ENCODE results near the gene TRIM3.

TRIM3 gene

GRCh38 chr11:6480299-6480914 lies 6.7 kb upstream of the TRIM3 start:
- no peak for DNase-seq

DNA sequence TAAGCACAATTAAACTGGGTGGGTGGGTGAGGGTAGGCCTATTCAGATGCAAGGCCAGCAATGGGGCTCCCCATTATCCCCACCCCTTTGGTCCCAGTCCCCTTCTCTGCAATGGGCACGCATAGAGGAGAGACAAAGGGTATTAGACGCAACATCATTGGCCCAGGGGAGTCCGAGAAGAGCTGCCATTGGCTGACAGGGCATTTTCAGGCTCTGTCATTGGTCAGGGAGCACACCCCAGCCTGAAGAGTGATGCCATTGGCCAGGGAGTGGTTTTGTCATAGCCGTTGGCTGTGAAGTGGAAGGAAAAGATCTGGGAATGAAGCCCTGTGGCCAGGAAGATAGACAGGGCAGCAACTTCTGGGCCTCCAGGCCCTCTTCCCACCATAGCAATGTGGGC lies 2.8 kb upstream of the TRIM3 start:
- DNase-seq = no peak

DNA sequence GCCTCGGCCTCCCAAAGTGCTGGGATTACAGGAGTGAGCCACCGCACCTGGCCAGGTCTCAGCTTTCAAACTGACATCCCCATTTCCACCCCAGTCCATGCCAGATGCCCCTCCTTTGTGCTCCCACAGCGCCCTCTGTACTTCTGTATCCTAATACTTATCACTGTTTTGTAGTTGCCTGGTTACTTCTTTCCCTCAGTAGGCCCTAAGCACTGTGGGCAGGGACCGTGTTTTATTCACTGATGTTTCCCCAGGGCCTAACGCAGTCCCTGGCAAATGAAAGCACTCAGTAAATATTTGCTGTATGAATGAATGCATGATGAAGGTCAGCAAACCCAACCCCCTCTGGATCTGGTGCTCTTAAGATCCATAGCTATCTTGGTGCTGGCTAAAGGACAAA lies 2.2 kb upstream of the TRIM3 start:
- DNase-seq = no peak

GRCh38 chr11:6474806-6475500 lies 1.2 kb upstream of the TRIM3 start:
- no peak for DNase-seq

DNA sequence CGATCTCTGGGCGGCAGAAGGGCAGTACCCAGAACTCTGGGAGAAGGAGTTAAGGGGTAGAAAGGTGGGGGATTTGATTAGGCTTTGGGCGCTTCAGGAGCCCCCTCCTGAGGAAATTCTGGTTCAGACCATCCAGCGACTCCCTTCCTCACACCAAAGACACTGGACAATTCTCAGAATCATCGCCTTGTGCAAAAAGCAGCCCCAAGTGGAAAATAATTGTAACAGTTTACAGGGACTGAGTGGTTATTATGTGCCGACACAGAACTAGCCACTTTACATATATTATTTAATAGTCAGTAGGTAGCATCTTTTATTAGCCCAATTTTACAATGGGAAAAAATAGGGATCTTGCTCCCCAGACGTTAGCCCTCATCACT lies 662 bp upstream of the TRIM3 start:
- no peak for DNase-seq

DNA sequence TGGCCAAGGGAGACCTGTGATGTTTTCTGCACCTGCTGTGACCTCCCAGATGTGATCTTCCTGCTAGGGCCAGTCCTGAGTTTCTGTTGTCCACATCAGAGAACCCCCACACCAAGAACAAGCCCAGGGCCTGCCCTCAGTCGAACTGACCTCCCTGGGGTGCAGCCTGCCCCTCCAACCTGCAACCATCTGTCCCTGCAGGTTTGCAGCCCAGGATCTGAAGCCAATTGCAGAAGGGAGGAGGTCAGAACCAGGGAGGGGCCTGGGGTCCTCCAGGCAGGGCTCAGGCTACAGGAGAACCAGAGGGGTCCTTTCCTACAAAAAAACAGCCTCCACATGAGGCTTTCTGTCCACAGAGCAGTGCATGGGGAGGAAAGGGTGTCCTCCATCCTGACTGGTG lies 807 bp downstream of the TRIM3 start:
- DNase-seq = no peak

GRCh38 chr11:6469599-6469998 lies 4.1 kb downstream of the TRIM3 start:
- no peak for DNase-seq

DNA sequence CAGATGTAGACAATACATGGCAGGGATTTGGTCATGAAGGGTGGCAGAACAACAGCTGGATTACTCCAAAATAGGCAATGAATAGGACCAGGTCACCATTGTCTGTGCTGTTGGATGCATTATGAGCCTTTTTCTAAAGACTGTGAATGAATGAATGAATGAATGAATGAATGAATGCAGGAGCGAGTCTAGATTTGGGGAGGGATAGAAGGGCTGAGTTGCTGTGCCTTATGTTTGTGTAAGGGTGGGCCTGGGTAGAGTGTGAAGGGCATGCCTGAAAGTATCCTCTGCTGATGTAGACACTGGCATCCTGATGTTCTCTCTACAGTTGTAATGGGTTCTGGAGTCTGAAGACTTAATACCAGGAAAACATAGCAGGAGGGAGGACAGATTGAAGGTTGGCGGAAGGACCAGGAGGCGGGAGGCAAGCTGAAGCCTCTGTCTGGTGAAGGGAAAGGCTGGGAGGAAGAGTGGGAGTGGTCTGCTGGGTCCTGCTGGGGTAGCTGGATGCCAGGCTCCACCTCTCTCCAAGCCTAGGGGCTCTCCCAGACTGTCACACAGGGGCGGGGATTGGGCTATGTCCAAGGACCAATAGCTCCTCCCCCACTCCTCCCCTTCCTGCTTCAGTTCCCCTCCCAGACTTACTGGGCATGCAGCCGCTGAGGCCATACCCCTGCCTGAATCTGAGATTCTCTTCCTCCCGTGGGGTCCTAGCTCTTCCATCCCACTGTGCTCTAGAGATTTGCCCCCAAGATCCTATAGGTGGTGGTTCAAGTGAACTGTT lies 4.8 kb downstream of the TRIM3 start:
- no peak for DNase-seq

- no peak for DNase-seq
Observed at GRCh38 chr11:6459099-6459450, 14.7 kb downstream of the TRIM3 start.

GRCh38 chr11:6458352-6459098 lies 15.2 kb downstream of the TRIM3 start:
- DNase-seq = no peak

- no peak for DNase-seq
Observed at GRCh38 chr11:6457581-6458320, 16.0 kb downstream of the TRIM3 start.

DNA sequence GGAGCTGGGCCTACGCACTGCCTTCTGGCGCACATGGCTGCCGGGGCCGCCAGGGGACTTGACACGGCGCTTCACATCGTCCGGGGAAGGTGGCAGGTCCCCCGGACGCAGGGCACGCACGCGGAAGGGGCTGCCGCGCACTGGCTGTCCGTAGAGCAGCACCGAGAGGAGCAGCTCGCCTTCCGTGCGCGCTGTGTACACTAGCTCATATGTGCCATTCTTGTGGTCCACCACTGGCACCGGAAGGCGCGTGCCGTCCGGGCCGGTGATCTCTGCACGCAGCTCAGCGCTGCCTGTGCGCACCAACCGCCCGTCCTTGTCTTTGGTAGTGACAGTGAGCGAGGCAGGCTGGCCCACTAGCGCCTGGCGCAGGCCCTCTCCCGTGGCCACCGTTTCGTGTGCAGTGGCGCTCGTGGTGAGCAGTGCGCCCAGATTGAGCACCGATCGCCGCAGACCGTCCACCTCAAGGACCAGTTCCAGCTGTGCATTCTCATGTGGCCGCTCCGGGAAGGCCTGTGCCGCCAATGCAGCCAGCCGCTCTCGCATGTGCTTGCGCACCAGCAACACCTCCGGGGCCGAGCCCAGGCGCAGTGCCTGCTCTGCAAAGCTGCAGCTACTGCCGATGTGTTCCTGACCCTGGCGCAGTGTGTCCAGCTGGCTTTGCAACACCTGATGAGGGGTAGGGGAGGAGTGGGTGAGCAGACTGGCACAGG lies 17.2 kb downstream of the TRIM3 start:
- no peak for DNase-seq

GRCh38 chr11:6455070-6455469 lies 18.7 kb downstream of the TRIM3 start:
- DNase-seq = no peak

DNA sequence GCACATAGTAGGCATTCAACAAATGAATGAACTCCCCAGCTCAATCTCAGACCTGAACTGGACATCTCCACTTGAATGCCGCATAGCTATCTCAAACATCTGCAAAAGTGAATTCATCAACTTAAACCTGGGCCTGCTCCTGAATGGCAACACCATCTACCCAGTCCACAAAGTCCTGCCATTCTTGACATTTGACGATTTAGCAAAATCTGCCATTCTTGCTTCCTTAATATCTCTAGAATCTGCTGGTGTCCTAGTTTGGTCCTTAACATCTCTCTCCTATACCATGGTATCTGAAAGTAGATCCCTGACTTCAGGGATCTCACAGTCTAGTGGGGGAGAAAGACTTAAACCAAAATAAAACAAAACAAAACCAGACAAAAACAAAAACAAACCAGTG lies 20.6 kb downstream of the TRIM3 start:
- DNase-seq = no peak

GRCh38 chr11:6452219-6452618 lies 21.5 kb downstream of the TRIM3 start:
- no peak for DNase-seq

DNA sequence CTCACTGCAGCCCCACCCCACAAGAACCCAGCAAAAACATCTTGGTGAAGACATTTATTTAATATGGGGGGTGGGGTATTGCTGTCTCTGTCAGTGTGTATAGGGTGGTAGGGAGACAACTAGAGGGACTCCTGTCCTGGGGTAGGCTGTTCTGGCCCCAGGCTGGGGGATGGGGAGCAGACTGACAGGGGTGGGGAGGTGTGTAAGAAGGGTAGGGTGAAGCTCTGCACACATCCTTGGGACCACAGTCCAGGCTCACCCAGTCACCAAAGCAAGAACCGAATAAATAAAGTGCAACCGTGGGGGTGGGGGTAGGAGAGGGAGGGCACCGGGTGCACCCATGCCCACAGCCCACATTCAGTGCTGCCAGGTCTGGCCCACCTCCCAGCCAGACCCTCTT lies 25.2 kb downstream of the TRIM3 start:
- DNase-seq = no peak

GRCh38 chr11:6443269-6444003 lies 30.3 kb downstream of the TRIM3 start:
- peak; percentile 53 for DNase-seq

DNA sequence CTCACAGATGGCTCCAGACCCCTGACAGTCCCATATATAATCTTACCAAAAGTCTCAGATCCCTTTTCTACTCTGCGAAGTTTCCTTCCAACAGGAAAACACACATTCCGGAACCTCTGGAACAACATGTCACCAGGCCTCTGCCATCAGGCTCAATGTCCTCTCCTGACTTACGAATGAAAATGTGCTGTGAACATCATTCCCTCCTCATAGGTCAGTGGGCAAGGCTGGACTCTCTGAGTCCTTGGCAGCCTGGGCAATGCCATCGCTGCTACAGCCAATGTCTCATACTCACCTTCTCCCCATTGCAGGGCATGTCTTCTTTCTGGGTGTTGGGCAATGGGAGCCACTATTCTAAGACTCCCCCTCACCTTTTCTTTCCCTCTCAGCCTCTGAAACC lies 31.3 kb downstream of the TRIM3 start:
- no peak for DNase-seq

- no peak for DNase-seq
Observed at GRCh38 chr11:6440906-6441358, 32.8 kb downstream of the TRIM3 start, which contains the start of gene HPX. TSS of gene HPX (minus strand) at chr11:6440987. CDS start at chr11:6440963, 24 bp downstream.

GRCh38 chr11:6438979-6439571 lies 34.7 kb downstream of the TRIM3 start:
- peak; percentile 30 for DNase-seq

- DNase-seq = no peak
Observed at GRCh38 chr11:6437993-6438392, 35.7 kb downstream of the TRIM3 start.

Measured in activated naive CD4-positive, alpha-beta T cell treated with Interleukin-2 at 50 U/mL for 16 hours (primary cell).